HG03280 (cell line): Measurements from ENCODE around the gene LRRC4B.
"Not testable (repeated sequence)": the region's sequence is repeated elsewhere in the genome, so short reads cannot be mapped to it uniquely, and the experiment has no call there.

ENCODE experiments used
- ATAC-seq: cut with Tn5 transposase; IDR thresholded peaks from one replicate; pipeline ENCODE4 v1.9.1; 2021; ENCODE audit warnings: mild to moderate bottlenecking, moderate library complexity; ENCODE audit not compliant: unreplicated experiment

LRRC4B gene

GRCh38 chr19:50531171-50531612 lies 37.0 kb downstream of the LRRC4B start:
- no peak for ATAC-seq

DNA sequence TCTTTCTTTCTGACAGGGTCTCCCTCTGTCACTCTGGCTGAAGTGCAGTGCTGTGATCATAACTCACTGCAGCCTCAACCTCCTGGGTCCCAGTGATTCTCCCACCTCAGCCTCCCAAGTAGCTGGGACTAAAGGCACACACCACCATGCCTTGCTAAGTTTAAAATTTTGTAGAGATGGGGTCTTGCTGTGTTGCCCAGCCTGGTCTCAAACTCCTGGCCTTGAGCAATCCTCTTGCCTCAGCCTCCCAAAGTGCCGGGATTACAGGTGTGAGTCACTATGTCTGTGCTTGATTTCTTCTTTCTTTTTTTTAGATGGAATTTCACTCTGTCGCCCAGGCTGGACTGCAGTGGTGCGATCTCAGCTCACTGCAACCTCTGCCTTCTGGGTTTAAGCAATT lies 40.2 kb downstream of the LRRC4B start:
- ATAC-seq, result not testable (repeated sequence)

- no peak for ATAC-seq
These were observed 45.4 kb downstream of the LRRC4B start for GRCh38 chr19:50522881-50523280.

GRCh38 chr19:50520822-50521465 lies 47.3 kb downstream of the LRRC4B start:
- ATAC-seq, result no peak

- ATAC-seq, result no peak
These were observed 49.1 kb downstream of the LRRC4B start for GRCh38 chr19:50519006-50519575.

DNA sequence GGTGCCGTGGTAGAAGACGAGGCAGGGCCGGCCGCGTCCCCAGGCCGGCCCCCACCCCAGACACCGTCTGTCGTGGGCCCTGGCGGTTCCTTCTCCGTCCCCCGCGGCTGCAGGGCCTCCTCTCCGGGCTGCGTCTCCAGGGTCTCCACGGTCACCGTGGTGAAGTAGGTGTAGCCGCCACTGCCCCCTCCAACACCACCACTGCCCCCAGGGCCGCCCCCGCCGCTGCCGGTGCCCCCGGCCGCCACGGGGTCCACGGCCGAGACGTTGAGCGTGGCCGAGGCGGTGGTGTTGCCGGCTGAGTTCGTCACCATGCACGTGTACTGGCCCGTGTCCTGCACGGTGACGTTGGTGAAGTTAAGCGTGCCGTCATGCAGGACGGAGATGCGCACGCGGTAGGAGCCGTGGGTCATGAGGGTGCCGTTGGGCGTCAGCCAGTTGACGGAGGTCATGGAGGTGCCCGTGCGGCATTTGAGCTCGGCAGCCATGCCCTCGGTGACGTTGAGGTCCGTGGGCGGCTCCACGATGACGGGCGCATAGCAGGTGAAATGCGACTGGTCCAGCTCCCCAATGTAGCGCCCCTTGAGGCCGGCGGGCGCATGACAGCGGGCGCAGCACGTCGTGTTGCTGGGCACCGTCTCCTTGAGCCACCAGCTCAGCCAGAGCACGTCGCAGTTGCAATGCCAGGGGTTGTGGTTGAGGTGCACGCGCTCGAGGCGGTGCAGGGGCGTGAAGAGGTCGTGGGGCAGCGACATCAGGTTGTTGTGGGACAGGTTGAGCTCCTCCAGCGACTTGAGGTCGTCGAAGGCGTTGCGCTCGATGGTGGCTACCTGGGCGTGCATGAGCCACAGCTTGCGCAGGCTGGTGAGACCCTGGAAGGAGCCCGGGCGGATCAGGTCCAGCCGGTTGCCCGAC lies 49.9 kb downstream of the LRRC4B start:
- no peak for ATAC-seq

DNA sequence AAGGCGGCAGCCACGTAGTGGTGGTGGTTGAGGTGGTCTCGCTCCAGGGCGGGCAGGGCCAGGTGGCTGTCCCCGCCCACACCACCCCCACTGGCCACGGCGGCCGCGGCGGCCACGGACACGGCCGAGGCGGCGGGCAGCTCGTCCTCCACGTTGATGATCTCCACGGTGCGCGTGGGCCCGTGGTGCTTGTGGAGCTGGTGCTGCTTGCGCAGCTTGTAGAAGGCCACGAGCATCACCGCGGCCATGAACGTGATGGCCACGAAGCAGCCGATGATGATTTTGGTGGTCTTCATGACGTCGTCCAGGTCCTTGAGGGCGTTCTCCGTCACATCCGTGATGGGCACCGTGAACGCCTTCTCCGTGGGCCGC lies 50.5 kb downstream of the LRRC4B start:
- ATAC-seq, result no peak

GRCh38 chr19:50516964-50517703 lies 51.1 kb downstream of the LRRC4B start:
- ATAC-seq, result no peak

DNA sequence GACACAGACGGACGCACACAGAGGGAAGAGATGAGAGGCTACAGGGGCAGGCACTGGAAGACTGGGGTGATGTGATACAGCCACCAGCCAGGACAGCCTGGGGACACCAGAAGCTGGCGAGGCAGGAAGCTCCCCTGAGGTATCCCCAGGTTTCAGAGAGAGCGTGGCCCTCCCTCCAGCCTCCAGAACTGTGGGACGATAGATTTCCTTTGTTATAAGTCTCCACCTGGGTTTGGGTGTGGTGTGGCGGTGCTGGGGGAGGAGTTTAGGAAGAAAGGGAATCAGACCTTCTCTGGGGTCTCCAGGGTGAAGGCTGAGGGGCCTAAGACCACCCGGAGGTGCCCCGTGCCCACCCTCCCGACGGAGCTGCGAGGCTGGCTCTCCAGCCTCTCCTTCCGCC lies 51.8 kb downstream of the LRRC4B start:
- ATAC-seq, result no peak

- ATAC-seq, result no peak
These were observed 53.1 kb downstream of the LRRC4B start for GRCh38 chr19:50515168-50515561.

GRCh38 chr19:50514346-50515167 lies 53.7 kb downstream of the LRRC4B start:
- no peak for ATAC-seq

DNA sequence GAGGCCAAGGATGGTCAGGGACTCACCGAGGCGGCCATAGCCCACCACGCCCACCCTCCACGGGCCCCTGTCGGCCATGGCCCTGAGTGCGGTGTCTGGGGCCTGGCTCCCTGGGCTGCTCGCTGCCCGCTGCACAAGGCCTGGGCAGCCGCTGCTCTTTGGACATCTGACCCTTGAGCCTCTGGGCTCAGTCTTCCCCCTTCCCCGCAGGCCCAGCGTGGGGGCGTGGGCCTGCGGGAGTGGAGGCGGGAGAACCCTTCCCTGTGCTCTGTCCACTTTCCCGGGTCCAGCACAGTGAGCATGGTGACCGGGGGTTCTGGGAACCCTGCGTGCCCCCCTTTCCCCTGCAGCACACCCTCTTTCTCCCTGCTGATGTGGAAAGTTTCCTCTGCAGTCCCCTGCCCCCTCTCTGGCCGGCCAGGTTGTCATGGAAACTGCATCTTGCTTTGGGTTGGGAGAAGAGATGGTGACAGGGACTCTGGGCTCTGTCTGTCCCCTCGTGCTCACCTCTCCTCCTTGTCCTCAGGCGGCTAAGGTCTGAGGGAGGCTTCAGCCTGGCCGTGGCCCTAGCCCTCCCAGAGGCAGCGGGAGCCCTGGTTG lies 54.4 kb downstream of the LRRC4B start, which contains the start of gene ASPDH:
Gene ASPDH, minus strand, starts transcription at position 168 of the 600 bp plus-strand sequence. Its CDS starts 90 bp downstream, at position 78.
- no peak for ATAC-seq

DNA sequence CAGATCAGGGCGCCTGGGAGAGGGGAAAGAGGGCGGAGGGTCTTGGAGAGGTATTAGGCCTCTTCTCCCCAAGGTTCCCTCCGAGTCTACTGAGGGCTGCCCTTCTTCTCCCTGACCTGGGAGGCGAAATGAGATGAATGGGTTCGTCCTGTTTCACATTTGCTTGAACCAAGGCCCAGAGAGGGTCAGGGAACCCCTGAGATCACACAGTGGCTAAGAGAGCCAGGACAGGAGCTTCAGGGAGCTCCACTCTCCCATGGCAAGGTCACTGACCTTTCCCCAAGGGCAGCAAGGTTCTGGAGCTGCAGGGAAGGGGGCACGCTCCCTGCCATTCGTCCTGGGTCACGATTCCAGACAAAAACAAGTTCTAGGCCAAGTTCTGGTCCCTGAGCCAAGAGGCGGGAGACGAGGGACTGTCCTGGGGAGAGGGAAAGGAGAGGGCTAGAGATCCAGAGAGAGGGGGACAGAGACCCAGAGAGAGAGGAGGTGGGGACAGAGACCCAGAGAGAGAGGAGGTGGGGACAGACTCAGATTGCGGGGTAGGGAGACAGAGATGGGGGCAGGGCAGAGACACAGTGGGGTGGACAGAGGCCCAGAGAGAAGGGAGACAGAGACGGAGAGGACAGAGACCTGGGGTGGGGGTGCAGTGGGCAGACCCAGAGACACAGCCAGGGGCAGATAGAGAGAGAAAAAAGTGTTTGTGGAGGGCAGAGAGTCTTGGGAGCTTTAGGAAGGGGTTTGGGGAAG lies 55.1 kb downstream of the LRRC4B start:
- ATAC-seq, result no peak

GRCh38 chr19:50512112-50512998 lies 55.9 kb downstream of the LRRC4B start:
- ATAC-seq, result no peak

GRCh38 chr19:50511069-50511822 lies 57.0 kb downstream of the LRRC4B start, which contains the start of gene JOSD2:
Gene JOSD2, minus strand, starts transcription at chr19:50511191. Its CDS starts 760 bp downstream, at chr19:50510431.
- ATAC-seq, result peak; percentile 90

DNA sequence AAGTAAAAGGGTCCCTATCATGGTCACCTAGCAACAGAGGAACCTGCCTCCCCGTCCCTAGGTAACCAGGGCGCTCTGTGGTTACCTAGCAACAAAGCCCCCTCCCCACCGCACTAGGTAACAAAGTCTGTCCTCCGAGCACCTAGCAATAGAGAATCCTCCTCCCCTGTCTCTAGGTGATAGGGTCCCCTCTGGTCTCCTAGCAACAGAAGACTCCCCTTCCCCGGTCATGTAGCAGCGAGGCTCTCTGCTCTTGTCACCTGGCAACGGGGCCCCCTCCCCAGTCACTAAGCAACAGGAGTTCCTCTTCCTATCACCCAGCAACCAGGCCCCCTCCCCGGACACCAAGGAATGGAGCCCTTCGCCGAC lies 57.6 kb downstream of the LRRC4B start:
- no peak for ATAC-seq

GRCh38 chr19:50510121-50510670 lies 58.0 kb downstream of the LRRC4B start:
- ATAC-seq, result no peak
